Middle frontal gyrus (tissue), 1 donor: ENCODE data around the gene CEP83.

ENCODE experiments used
- DNase-seq: peaks from one replicate; pipeline ENCODE4 v3.0.0-alpha.2; 2015; ENCODE audit warnings: low spot score; ENCODE audit errors: extremely low spot score

The CEP83 gene

GRCh38 chr12:94271351-94271750 lies 188.3 kb downstream of the CEP83 start:
- no peak for DNase-seq

GRCh38 chr12:94269316-94269999 lies 190.2 kb downstream of the CEP83 start:
- DNase-seq: no peak

- DNase-seq: peak; percentile 31
These were observed 191.7 kb downstream of the CEP83 start for GRCh38 chr12:94267921-94268471.

GRCh38 chr12:94267537-94267872 lies 192.2 kb downstream of the CEP83 start:
- no peak for DNase-seq

GRCh38 chr12:94266796-94267536 lies 192.7 kb downstream of the CEP83 start:
- no peak for DNase-seq

- no peak for DNase-seq
These were observed 193.5 kb downstream of the CEP83 start for GRCh38 chr12:94265966-94266745.

- DNase-seq: no peak
These were observed 194.1 kb downstream of the CEP83 start for GRCh38 chr12:94265539-94265938.

- DNase-seq: no peak
These were observed 194.8 kb downstream of the CEP83 start for GRCh38 chr12:94264736-94265485.

GRCh38 chr12:94263905-94264561 lies 195.6 kb downstream of the CEP83 start:
- no peak for DNase-seq

GRCh38 chr12:94263011-94263811 lies 196.5 kb downstream of the CEP83 start:
- DNase-seq: no peak

GRCh38 chr12:94262228-94263010 lies 197.2 kb downstream of the CEP83 start:
- peak; percentile 77 for DNase-seq

GRCh38 chr12:94261786-94262185 lies 197.9 kb downstream of the CEP83 start:
- no peak for DNase-seq

- DNase-seq: no peak
These were observed 198.5 kb downstream of the CEP83 start for GRCh38 chr12:94261119-94261518.

- no peak for DNase-seq
These were observed 198.9 kb downstream of the CEP83 start for GRCh38 chr12:94260717-94261116.

- DNase-seq: no peak
These were observed 199.7 kb downstream of the CEP83 start for GRCh38 chr12:94260017-94260416.

- no peak for DNase-seq
These were observed 201.1 kb downstream of the CEP83 start for GRCh38 chr12:94258593-94258992.
